Prostate gland (tissue), 2 donors: Measurements from ENCODE around the gene TOP1.

ENCODE experiments used
- CTCF ChIP-seq, 4 experiments: fragments of 200-600 bp in 2 of 4; fragments of 450-650 bp in 2 of 4; sonication (generic) in 2 of 4; IDR thresholded peaks; 1 replicate in 3 of 4; 2 replicates in 1 of 4; pipeline ENCODE4 v1.5.1; 2016 to 2019; ENCODE audit warnings: antibody characterized with exemption in 4 of 4, mild to moderate bottlenecking in 2 of 4, moderate library complexity in 2 of 4
- POLR2A ChIP-seq: fragments of 450-650 bp; IDR thresholded peaks from one replicate; pipeline ENCODE4 v1.6.1; 2016; ENCODE audit warnings: antibody characterized with exemption, mild to moderate bottlenecking
- POLR2AphosphoS5 ChIP-seq: sonication (generic); formaldehyde crosslinking; IDR thresholded peaks from one replicate; pipeline ENCODE4 v1.6.1; 2017; ENCODE audit warnings: antibody characterized with exemption

DNA sequence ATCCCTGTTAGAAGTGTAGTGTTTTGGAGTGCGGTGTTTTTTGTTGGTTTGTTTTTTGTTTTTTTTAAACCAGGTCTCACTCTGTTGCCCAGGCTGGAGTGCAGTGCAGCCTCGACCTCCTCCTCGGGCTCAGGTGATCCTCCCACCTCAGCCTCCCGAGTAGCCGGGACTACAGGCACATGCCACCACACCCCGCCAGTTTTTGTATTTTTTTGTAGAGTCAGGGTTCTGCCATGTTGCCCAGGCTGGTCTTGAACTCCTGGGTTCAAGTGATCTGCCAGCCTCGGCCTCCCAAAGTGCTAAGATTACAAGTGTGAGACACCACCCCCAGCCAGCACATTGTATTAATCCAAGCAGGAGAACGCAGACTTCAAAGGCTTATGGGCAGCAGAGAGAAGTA lies 1.3 kb upstream of the TOP1 start:
- TF ChIP-seq CTCF (IDR thresholded peaks at IDR 0.05): no peak
- TF ChIP-seq POLR2A: no peak
- no peak for TF ChIP-seq POLR2AphosphoS5
